Gastroesophageal sphincter (tissue), 3 donors: ENCODE measurements around the gene ENO3.
A peak's percentile ranks its signal among the peaks of the same experiment; 100 is the strongest.

Experiments used
- CTCF ChIP-seq, 4 experiments: fragments of 200-600 bp in 2 of 4; fragments of 450-650 bp in 2 of 4; sonication (generic) in 1 of 4; IDR thresholded peaks; one replicate each; pipeline ENCODE4 v1.5.1; 2017 to 2019; ENCODE audit warnings: antibody characterized with exemption in 4 of 4, mild to moderate bottlenecking in 2 of 4, moderate library complexity in 2 of 4
- EP300 ChIP-seq: sonication (generic); formaldehyde crosslinking; IDR thresholded peaks from one replicate; pipeline ENCODE4 v1.6.1; 2017; ENCODE audit warnings: antibody characterized with exemption, mild to moderate bottlenecking
- POLR2A ChIP-seq, 2 donors: fragments of 450-650 bp; IDR thresholded peaks; one replicate each; pipeline ENCODE4 v1.6.1; 2017; ENCODE audit warnings: antibody characterized with exemption in 2 of 2, mild to moderate bottlenecking in 2 of 2, moderate library complexity in 1 of 2

- TF ChIP-seq CTCF (IDR thresholded peaks at IDR 0.05) (peak in 2 of 4 experiments; percentile 14 to 18), EP300 (no peak), POLR2A (IDR thresholded peaks at IDR 0.05) (no peak)
These were observed 5.7 kb downstream of the ENO3 start for GRCh38 chr17:4956493-4957061.
